Glutamatergic neuron (in vitro differentiated cells): ENCODE results near the gene ZNF778. TPM values are rescaled to one million over a fixed set of nuclear protein-coding genes. Genes with fewer than 3 reads are reported as not detected.

ENCODE experiments used
- DNase-seq: peaks from one replicate; pipeline ENCODE4 v3.0.0; 2022
- H3K27ac Mint-ChIP-seq: one replicate; pipeline ENCODE4 v1.8.0; 2020; ENCODE audit warnings: mild to moderate bottlenecking, mixed read lengths, inconsistent platforms; ENCODE audit not compliant: unreplicated experiment
- H3K27me3 Mint-ChIP-seq: one replicate; pipeline ENCODE4 v1.8.0; 2020; ENCODE audit warnings: mild to moderate bottlenecking, moderate library complexity, mixed read lengths, inconsistent platforms; ENCODE audit not compliant: unreplicated experiment
- H3K36me3 Mint-ChIP-seq: one replicate; pipeline ENCODE4 v1.8.0; 2020; ENCODE audit warnings: mild to moderate bottlenecking, mixed read lengths, inconsistent platforms; ENCODE audit not compliant: unreplicated experiment
- H3K4me1 Mint-ChIP-seq: one replicate; pipeline ENCODE4 v1.8.0; 2020; ENCODE audit warnings: mild to moderate bottlenecking, low read depth, mixed read lengths, inconsistent platforms; ENCODE audit not compliant: unreplicated experiment
- H3K4me3 Mint-ChIP-seq: one replicate; pipeline ENCODE4 v1.8.0; 2020; ENCODE audit warnings: mild to moderate bottlenecking, mixed read lengths, inconsistent platforms; ENCODE audit not compliant: unreplicated experiment
- H3K9me3 Mint-ChIP-seq: one replicate; pipeline ENCODE4 v1.8.0; 2020; ENCODE audit warnings: mild to moderate bottlenecking, moderate library complexity, mixed read lengths, inconsistent platforms; ENCODE audit not compliant: unreplicated experiment
- total RNA-seq: library from RNA; stranded (reverse); fragmentation: NEBNext Ultra II Directional; extraction: Animal tissue kit (Norgen Biotek cat#: 25700); gene quantifications from one replicate; pipeline ENCODE4 v1.2.1, GENCODE V29; 2021; ENCODE audit not compliant: unreplicated experiment
- TF ChIP-seq, protein P1 (sequence below): fragments of 200-600 bp; sonication (generic); IDR thresholded peaks from one replicate; pipeline ENCODE4 v1.5.0; 2021; ENCODE audit not compliant: partially characterized antibody, unreplicated experiment

The ZNF778 gene
- total RNA-seq, 1 donor from 2014 or later: 36.2 TPM

DNA sequence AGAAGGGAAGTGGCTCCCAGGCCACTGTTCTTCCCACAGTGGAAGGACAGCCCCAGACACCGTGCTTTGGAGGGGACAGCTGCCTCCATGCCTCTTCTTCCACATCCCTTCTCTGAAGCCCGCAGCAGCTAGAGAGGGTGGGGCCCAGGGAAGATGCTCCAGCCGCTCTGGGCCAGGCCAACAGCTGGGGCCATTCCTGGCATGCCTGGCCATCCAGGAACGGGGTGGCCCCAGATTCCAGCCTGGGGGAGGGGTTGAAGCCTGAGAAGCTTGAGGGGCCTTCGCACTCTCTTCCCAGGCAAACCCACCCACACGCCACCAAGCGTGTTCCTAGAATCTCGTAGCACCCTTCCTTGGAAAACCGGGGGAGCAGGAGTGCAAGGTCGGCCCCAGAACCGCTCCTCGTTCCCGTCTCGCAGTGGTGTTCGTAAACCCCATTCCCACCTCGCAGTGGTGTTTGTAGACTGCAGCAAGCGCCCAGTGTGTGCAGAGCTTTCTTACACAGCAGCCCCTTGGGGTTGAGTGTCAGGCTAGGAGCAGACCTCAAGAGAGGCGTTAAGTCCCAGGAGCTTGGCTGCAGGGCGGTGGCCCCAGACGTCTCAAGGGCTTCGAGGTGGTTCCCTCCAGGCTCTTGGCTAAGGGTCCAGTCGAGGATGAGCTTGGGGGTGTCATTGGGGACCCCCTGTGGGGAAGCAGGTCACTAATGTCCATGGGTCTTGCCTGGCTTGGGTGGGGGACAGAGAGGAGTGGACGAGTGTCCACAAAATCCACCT, 43.3 kb upstream of the ZNF778 start:
- Mint-ChIP-seq H3K9me3 (no peaks in the 10 kb centered on the region), H3K4me3 (peak overlapping the region; percentile 15), H3K36me3 (no peaks in the 10 kb centered on the region), H3K4me1 (peaks cover 9% of the 10 kb centered on the region), H3K27ac (peak overlapping the region; percentile 59), H3K27me3 (peaks cover 3% of the 10 kb centered on the region)
- TF ChIP-seq, protein P1, sequence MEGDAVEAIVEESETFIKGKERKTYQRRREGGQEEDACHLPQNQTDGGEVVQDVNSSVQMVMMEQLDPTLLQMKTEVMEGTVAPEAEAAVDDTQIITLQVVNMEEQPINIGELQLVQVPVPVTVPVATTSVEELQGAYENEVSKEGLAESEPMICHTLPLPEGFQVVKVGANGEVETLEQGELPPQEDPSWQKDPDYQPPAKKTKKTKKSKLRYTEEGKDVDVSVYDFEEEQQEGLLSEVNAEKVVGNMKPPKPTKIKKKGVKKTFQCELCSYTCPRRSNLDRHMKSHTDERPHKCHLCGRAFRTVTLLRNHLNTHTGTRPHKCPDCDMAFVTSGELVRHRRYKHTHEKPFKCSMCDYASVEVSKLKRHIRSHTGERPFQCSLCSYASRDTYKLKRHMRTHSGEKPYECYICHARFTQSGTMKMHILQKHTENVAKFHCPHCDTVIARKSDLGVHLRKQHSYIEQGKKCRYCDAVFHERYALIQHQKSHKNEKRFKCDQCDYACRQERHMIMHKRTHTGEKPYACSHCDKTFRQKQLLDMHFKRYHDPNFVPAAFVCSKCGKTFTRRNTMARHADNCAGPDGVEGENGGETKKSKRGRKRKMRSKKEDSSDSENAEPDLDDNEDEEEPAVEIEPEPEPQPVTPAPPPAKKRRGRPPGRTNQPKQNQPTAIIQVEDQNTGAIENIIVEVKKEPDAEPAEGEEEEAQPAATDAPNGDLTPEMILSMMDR: no peak
- DNase-seq: no peak

DNA sequence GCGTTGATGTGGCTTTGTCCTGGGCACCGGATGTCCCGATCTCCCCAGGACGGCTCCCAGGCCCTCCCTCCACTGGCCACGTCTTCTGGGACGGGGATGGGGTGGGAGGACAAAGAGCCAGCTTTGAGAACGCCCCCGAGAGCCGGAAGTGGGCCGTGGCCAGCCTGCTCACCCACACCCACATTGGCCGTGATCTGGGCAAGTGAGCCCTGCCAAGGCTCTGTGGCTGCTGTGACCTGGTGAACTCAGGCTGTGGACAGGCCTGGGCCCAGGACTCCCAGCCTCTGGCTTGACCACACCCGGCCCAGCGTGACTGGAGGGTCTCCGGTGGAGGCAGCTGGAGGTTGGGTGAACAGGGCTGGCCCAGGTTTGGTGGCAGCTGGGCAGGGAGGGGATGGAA, 42.6 kb upstream of the ZNF778 start:
- Mint-ChIP-seq H3K27ac (no peak overlapping the region), H3K9me3 (no peaks in the 10 kb centered on the region), H3K36me3 (no peaks in the 10 kb centered on the region), H3K4me3 (no peak overlapping the region), H3K27me3 (peaks cover 3% of the 10 kb centered on the region), H3K4me1 (peaks cover 9% of the 10 kb centered on the region)
- TF ChIP-seq, protein P1: no peak
- DNase-seq: no peak

DNA sequence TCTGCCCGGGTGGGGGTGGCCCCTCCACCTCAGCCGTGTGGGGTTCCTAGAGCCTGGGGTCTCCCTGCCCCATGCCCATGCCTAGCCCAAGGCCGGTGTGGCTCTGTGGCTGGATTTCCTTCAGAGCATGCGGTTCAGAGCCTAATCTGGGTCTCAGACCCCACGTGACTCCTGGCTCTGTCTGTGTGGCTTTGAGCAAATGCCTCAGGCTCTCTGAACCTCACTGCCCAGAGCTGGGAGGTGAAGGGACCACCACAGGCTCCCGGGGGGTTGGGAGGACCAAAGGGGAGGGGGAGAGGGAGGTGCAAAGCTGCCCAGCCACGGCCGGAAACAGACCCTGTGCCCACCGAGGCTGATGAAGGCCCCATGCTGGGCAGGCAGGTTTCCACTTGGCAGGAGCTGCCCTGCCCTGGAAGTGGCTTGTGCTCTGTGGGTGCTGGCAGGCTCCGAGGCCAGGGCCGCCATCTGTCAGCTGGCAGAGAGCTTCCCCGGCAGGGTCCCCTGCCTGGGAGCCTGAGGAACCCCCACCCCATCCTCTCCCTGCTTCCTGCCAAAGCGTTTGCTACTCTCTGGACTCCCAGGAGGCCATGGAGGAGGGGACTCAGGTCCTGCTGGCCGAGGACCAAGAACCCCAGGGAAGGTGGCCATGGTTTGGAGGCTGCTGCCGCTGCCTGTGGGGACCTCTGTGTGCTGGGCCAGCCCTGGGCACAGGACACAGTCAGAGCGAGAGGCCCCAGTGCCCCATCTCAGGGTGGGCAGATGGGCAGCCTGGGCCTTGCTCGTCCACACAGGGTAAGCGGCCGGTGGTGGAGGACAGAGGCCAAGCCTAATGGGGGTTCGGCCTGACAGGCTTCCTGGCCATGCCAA, 42.0 kb upstream of the ZNF778 start:
- TF ChIP-seq, protein P1: no peak
- Mint-ChIP-seq H3K27ac (no peak overlapping the region), H3K4me3 (no peak overlapping the region), H3K36me3 (no peaks in the 10 kb centered on the region), H3K4me1 (peaks cover 9% of the 10 kb centered on the region), H3K27me3 (peaks cover 3% of the 10 kb centered on the region), H3K9me3 (no peaks in the 10 kb centered on the region)
- DNase-seq: no peak

DNA sequence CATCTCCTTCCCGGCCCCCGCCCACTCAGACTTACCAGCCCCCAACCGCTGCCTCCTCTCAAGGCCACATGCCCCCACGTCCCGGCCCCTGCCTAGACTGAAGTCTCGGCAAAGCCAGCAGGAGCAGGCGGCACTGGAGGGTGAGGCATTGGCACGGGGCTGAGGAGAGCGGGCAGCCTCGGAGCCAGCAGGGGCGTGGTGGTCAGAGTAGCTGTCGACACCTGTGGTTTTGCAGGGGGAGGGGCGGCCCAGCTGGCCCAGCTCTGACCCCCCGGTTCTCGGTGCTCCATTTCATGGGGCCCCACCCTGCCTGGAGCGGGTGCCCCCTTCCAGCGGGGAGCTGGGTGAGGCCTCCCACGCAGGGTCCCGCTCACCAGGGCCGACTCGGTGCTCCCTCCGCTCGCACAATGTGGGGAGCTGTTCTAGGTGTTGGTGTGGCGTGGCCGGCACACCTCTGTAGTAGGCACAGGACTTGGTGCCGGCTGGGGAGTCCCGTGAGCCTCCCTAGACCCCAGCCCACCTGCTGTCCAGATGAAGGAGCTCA, 41.3 kb upstream of the ZNF778 start:
- H3K27me3 Mint-ChIP-seq: no peaks in the 10 kb centered on the region
- TF ChIP-seq, protein P1: no peak
- no peak for DNase-seq
- peaks cover under 1% of the 10 kb centered on the region for H3K9me3 Mint-ChIP-seq
- no peaks in the 10 kb centered on the region for H3K36me3 Mint-ChIP-seq
- no peak overlapping the region for H3K4me3 Mint-ChIP-seq
- peaks cover 6% of the 10 kb centered on the region for H3K4me1 Mint-ChIP-seq
- H3K27ac Mint-ChIP-seq: no peak overlapping the region
